GM12892 (cell line): ENCODE measurements around the gene LTV1. TPM values are rescaled to one million over a fixed set of nuclear protein-coding genes. Genes with fewer than 3 reads are reported as not detected.
"Not testable (repeated sequence)": the region's sequence is repeated elsewhere in the genome, so short reads cannot be mapped to it uniquely, and the experiment has no call there.

Experiments
- DNase-seq: peaks from one replicate; pipeline ENCODE4 v3.0.0; 2011; ENCODE audit not compliant: insufficient read length
- FAIRE-seq: peaks from 2 replicates; lab custom pipeline; 2011; peaks lifted over from hg19 to GRCh38; lab: Jason Lieb, UNC
- POLR2A ChIP-seq: IDR thresholded peaks from 2 replicates; pipeline ENCODE4 v1.6.1; 2011; ENCODE audit warnings: low read depth, low read length, control low read depth
- POLR2AphosphoS5 ChIP-seq: IDR thresholded peaks from 2 replicates; pipeline ENCODE4 v1.6.1; 2011; ENCODE audit warnings: low read depth, low read length, control low read depth
- TAF1 ChIP-seq: IDR thresholded peaks from 2 replicates; pipeline ENCODE4 v1.6.1; 2011; ENCODE audit warnings: low read depth, mild to moderate bottlenecking, control low read depth, low read length, borderline replicate concordance
- polyA plus RNA-seq: library from polyadenylated mRNA; unstranded; fragments of >200 nt; gene quantifications from one replicate; pipeline ENCODE4 v1.2.1, GENCODE V29; 2012; ENCODE audit warnings: missing spikeins, inconsistent platforms; ENCODE audit not compliant: missing spikeins

Gene LTV1
- polyA plus RNA-seq: 33.7 TPM

GRCh38 chr6:143842902-143843676 lies at the start of gene LTV1:
Gene LTV1 (plus strand): TSS chr6:143843338. CDS start chr6:143843478, 140 bp downstream.
- TF ChIP-seq POLR2A: peak; percentile 87
- TF ChIP-seq TAF1: 0 out of 2 replicates have a peak, but pooled peaks have one; percentile 60
- TF ChIP-seq POLR2AphosphoS5: peak; percentile 89
- FAIRE-seq (peak; percentile 100), DNase-seq (peak; percentile 94)

GRCh38 chr6:143796551-143796950 lies 46.6 kb upstream of the LTV1 start:
- DNase-seq, FAIRE-seq: not testable (repeated sequence)

GRCh38 chr6:143798487-143798886 lies 44.7 kb upstream of the LTV1 start:
- FAIRE-seq, DNase-seq: not testable (repeated sequence)

- DNase-seq (no peak), FAIRE-seq (no peak)
- TF ChIP-seq POLR2AphosphoS5: no peak
- TF ChIP-seq TAF1: no peak
- no peak for TF ChIP-seq POLR2A
These were observed 40.1 kb upstream of the LTV1 start for GRCh38 chr6:143802833-143803565.

- DNase-seq (no peak), FAIRE-seq (no peak)
- TF ChIP-seq POLR2A (no peak), TAF1 (no peak), POLR2AphosphoS5 (no peak)
These were observed 39.2 kb upstream of the LTV1 start for GRCh38 chr6:143803769-143804568.

- FAIRE-seq (no peak), DNase-seq (no peak)
- TF ChIP-seq POLR2A (no peak), POLR2AphosphoS5 (no peak), TAF1 (no peak)
These were observed 38.3 kb upstream of the LTV1 start for GRCh38 chr6:143804835-143805239.

- TF ChIP-seq POLR2AphosphoS5 (no peak), POLR2A (no peak), TAF1 (no peak)
- FAIRE-seq (no peak), DNase-seq (no peak)
These were observed 36.6 kb upstream of the LTV1 start for GRCh38 chr6:143806282-143807102.

GRCh38 chr6:143807103-143807772 lies 35.9 kb upstream of the LTV1 start:
- DNase-seq: no peak
- TF ChIP-seq TAF1 (no peak), POLR2A (no peak), POLR2AphosphoS5 (no peak)
- no peak for FAIRE-seq

GRCh38 chr6:143810745-143811144 lies 32.4 kb upstream of the LTV1 start:
- no peak for DNase-seq
- FAIRE-seq: no peak
- TF ChIP-seq TAF1 (no peak), POLR2AphosphoS5 (no peak), POLR2A (no peak)

GRCh38 chr6:143811501-143812157 lies 31.5 kb upstream of the LTV1 start:
- DNase-seq (no peak), FAIRE-seq (no peak)
- TF ChIP-seq TAF1 (no peak), POLR2A (no peak)
